ENCODE measurements around the gene TXNRD1. TPM values are rescaled to one million over a fixed set of nuclear protein-coding genes. Genes with fewer than 3 reads are reported as not detected.

The TXNRD1 gene
- total RNA-seq, 1 donor, result 350 TPM

GRCh38 chr12:104286516-104287482 is 71.2 kb downstream of the TXNRD1 start:
- no peak for TF ChIP-seq CTCF (IDR thresholded peaks at IDR 0.05; ENCODE audit: insufficient read depth, low read length)
- H3K4me3 ChIP-seq (ENCODE audit: low read depth, low read length), result peak overlapping the region; percentile 97

GRCh38 chr12:104288635-104289274 is 73.2 kb downstream of the TXNRD1 start:
- H3K4me3 ChIP-seq (ENCODE audit: low read depth, low read length), result peak overlapping the region; percentile 97
- TF ChIP-seq CTCF (IDR thresholded peaks at IDR 0.05; ENCODE audit: insufficient read depth, low read length), result no peak
- DNase-seq (ENCODE audit: low read depth), result peak; percentile 76

More at GRCh38 chr12:104286516-104287482, 71.2 kb downstream of the TXNRD1 start:
- DNase-seq (ENCODE audit: low read depth), result peak; percentile 99

- H3K4me3 ChIP-seq (ENCODE audit: low read depth, low read length), result peak overlapping the region; percentile 97
- TF ChIP-seq CTCF (IDR thresholded peaks at IDR 0.05; ENCODE audit: insufficient read depth, low read length), result no peak
- DNase-seq (ENCODE audit: low read depth), result peak; percentile 34
Measured at GRCh38 chr12:104290320-104290719, 74.7 kb downstream of the TXNRD1 start.

GRCh38 chr12:104290855-104291254 is 75.3 kb downstream of the TXNRD1 start:
- peak overlapping the region; percentile 97 for H3K4me3 ChIP-seq (ENCODE audit: low read depth, low read length)
- TF ChIP-seq CTCF (IDR thresholded peaks at IDR 0.05; ENCODE audit: insufficient read depth, low read length), result no peak
- peak; percentile 39 for DNase-seq (ENCODE audit: low read depth)

GRCh38 chr12:104291867-104292524 is 76.4 kb downstream of the TXNRD1 start:
- DNase-seq (ENCODE audit: low read depth), result peak; percentile 4
- no peak for TF ChIP-seq CTCF (IDR thresholded peaks at IDR 0.05; ENCODE audit: insufficient read depth, low read length)
- H3K4me3 ChIP-seq (ENCODE audit: low read depth, low read length), result peak overlapping the region; percentile 49
